MV-4-11 (cell line): ENCODE measurements around the gene NT5C.

Experiments
- DNase-seq: peaks from one replicate; lab custom pipeline; 2025; lab: John Stamatoyannopoulos, UW

The NT5C gene

GRCh38 chr17:75093548-75094158, 37.9 kb downstream of the NT5C start:
- no peak for DNase-seq

GRCh38 chr17:75091855-75092327, 39.7 kb downstream of the NT5C start:
- no peak for DNase-seq

GRCh38 chr17:75090871-75091854, 40.4 kb downstream of the NT5C start:
- no peak for DNase-seq

GRCh38 chr17:75088465-75089417, 42.8 kb downstream of the NT5C start:
- DNase-seq: peak; percentile 38

- peak; percentile 79 for DNase-seq
These were observed 43.7 kb downstream of the NT5C start, which contains the start of gene SLC16A5 for GRCh38 chr17:75087558-75088453. Gene SLC16A5 (plus strand): TSS chr17:75087954. CDS start chr17:75093637, 5,683 bp downstream.

- DNase-seq: no peak
These were observed 44.4 kb downstream of the NT5C start for GRCh38 chr17:75087182-75087557.

GRCh38 chr17:75086496-75087181, 44.9 kb downstream of the NT5C start:
- DNase-seq: no peak

- DNase-seq: no peak
These were observed 47.4 kb downstream of the NT5C start for GRCh38 chr17:75084039-75084660.

- DNase-seq: no peak
These were observed 48.9 kb downstream of the NT5C start for GRCh38 chr17:75082683-75083082.

GRCh38 chr17:75081611-75082540, 49.7 kb downstream of the NT5C start:
- DNase-seq: no peak
